Measurements from ENCODE around the gene SLC35E1. TPM values are rescaled to one million over a fixed set of nuclear protein-coding genes. Genes with fewer than 3 reads are reported as not detected.

SLC35E1 gene
- total RNA-seq, 1 donor from 2014 or later, result 24.7 TPM

- Histone ChIP-seq H3K4me3 (ENCODE audit: low read depth, low read length) (no peak overlapping the region), H3K27me3 (ENCODE audit: control insufficient read depth, insufficient read depth, low read length) (no peaks in the 10 kb centered on the region), H3K36me3 (ENCODE audit: control insufficient read depth, insufficient read depth, low read length) (peaks cover 35% of the 10 kb centered on the region)
- no peak for TF ChIP-seq CTCF (IDR thresholded peaks at IDR 0.05; ENCODE audit: insufficient read depth, low read length, severe bottlenecking)
- DNase-seq (ENCODE audit: low read depth), result no peak
- FAIRE-seq, result no peak
Observed at GRCh38 chr19:16536130-16536529, 36.1 kb downstream of the SLC35E1 start.

GRCh38 chr19:16535381-16535780, 36.8 kb downstream of the SLC35E1 start:
- DNase-seq (ENCODE audit: low read depth), result no peak
- no peak for FAIRE-seq
- no peak for TF ChIP-seq CTCF (IDR thresholded peaks at IDR 0.05; ENCODE audit: insufficient read depth, low read length, severe bottlenecking)
- Histone ChIP-seq H3K4me3 (ENCODE audit: low read depth, low read length) (no peak overlapping the region), H3K27me3 (ENCODE audit: control insufficient read depth, insufficient read depth, low read length) (no peaks in the 10 kb centered on the region), H3K36me3 (ENCODE audit: control insufficient read depth, insufficient read depth, low read length) (peaks cover 39% of the 10 kb centered on the region)

GRCh38 chr19:16532440-16533234, 39.6 kb downstream of the SLC35E1 start:
- TF ChIP-seq CTCF (IDR thresholded peaks at IDR 0.05; ENCODE audit: insufficient read depth, low read length, severe bottlenecking), result no peak
- peaks cover 51% of the 10 kb centered on the region for H3K36me3 ChIP-seq (ENCODE audit: control insufficient read depth, insufficient read depth, low read length)
- no peaks in the 10 kb centered on the region for H3K27me3 ChIP-seq (ENCODE audit: control insufficient read depth, insufficient read depth, low read length)
- DNase-seq (ENCODE audit: low read depth) (no peak), FAIRE-seq (no peak)
- no peak overlapping the region for H3K4me3 ChIP-seq (ENCODE audit: low read depth, low read length)

- no peak overlapping the region for H3K4me3 ChIP-seq (ENCODE audit: low read depth, low read length)
- DNase-seq (ENCODE audit: low read depth), result no peak
- FAIRE-seq, result no peak
- peaks cover 53% of the 10 kb centered on the region for H3K36me3 ChIP-seq (ENCODE audit: control insufficient read depth, insufficient read depth, low read length)
- H3K27me3 ChIP-seq (ENCODE audit: control insufficient read depth, insufficient read depth, low read length), result no peaks in the 10 kb centered on the region
- no peak for TF ChIP-seq CTCF (IDR thresholded peaks at IDR 0.05; ENCODE audit: insufficient read depth, low read length, severe bottlenecking)
Observed at GRCh38 chr19:16531380-16531669, 40.9 kb downstream of the SLC35E1 start.

GRCh38 chr19:16530540-16531379, 41.5 kb downstream of the SLC35E1 start:
- FAIRE-seq (no peak), DNase-seq (ENCODE audit: low read depth) (no peak)
- H3K36me3 ChIP-seq (ENCODE audit: control insufficient read depth, insufficient read depth, low read length), result peaks cover 55% of the 10 kb centered on the region
- no peaks in the 10 kb centered on the region for H3K27me3 ChIP-seq (ENCODE audit: control insufficient read depth, insufficient read depth, low read length)
- no peak overlapping the region for H3K4me3 ChIP-seq (ENCODE audit: low read depth, low read length)
- no peak for TF ChIP-seq CTCF (IDR thresholded peaks at IDR 0.05; ENCODE audit: insufficient read depth, low read length, severe bottlenecking)

Measured in bronchial epithelial cell (primary cell).